Thoracic aorta (tissue), 2 donors: ENCODE data around the gene NUPR1. TPM values are rescaled to one million over a fixed set of nuclear protein-coding genes. Genes with fewer than 3 reads are reported as not detected.
A peak's percentile ranks its signal among the peaks of the same experiment; 100 is the strongest.

Experiments used
- ATAC-seq: fragments of 150-250 bp; one replicate; pipeline ENCODE4 v1.8.0; 2017; ENCODE audit warnings: low read depth; ENCODE audit not compliant: insufficient number of reproducible peaks, low FRiP score
- DNase-seq: peaks from one replicate; pipeline ENCODE4 v3.0.0-alpha.2; 2020; ENCODE audit warnings: low spot score
- H3K27ac ChIP-seq, 2 donors: fragments of 200-600 bp; sonication (generic); 1 replicate in 1 of 2; 2 replicates in 1 of 2; pipeline ENCODE4 v1.5.1; 2016; ENCODE audit warnings: mild to moderate bottlenecking in 2 of 2, moderate library complexity in 2 of 2
- H3K27me3 ChIP-seq: fragments of 200-600 bp; sonication (generic); replicated peaks from 2 replicates; pipeline ENCODE4 v1.6.0; 2016; ENCODE audit warnings: mild to moderate bottlenecking; ENCODE audit not compliant: insufficient read depth
- H3K36me3 ChIP-seq: fragments of 200-600 bp; sonication (generic); one replicate; pipeline ENCODE4 v1.5.1; 2016
- H3K4me1 ChIP-seq, 2 donors: fragments of 200-600 bp; sonication (generic); 1 replicate in 1 of 2; 2 replicates in 1 of 2; pipeline versions ENCODE4 v1.5.1 to v1.6.0; 2016; ENCODE audit warnings: low read depth in 2 of 2, mild to moderate bottlenecking in 1 of 2; ENCODE audit not compliant: control insufficient read depth in 1 of 2
- H3K4me3 ChIP-seq: fragments of 200-600 bp; sonication (generic); 2 replicates; pipeline ENCODE4 v1.5.1; 2016; ENCODE audit warnings: mild to moderate bottlenecking
- H3K9me3 ChIP-seq: fragments of 200-600 bp; sonication (generic); 2 replicates; pipeline ENCODE4 v1.5.1; 2016
- total RNA-seq, 2 donors: library from RNA; depleted of rRNA; stranded (reverse); fragments of >200 nt; gene quantifications; one replicate each; pipeline versions ENCODE4 v1.1.0 to v1.2.3, GENCODE V29; 2016
- TF ChIP-seq, protein P1 (sequence below): fragments of 200-600 bp; sonication (generic); IDR thresholded peaks from one replicate; pipeline ENCODE4 v1.5.1; 2019; ENCODE audit warnings: antibody characterized with exemption

NUPR1 gene
- total RNA-seq, 2 donors from 2014 or later, result 17.7 to 53.5 TPM

DNA sequence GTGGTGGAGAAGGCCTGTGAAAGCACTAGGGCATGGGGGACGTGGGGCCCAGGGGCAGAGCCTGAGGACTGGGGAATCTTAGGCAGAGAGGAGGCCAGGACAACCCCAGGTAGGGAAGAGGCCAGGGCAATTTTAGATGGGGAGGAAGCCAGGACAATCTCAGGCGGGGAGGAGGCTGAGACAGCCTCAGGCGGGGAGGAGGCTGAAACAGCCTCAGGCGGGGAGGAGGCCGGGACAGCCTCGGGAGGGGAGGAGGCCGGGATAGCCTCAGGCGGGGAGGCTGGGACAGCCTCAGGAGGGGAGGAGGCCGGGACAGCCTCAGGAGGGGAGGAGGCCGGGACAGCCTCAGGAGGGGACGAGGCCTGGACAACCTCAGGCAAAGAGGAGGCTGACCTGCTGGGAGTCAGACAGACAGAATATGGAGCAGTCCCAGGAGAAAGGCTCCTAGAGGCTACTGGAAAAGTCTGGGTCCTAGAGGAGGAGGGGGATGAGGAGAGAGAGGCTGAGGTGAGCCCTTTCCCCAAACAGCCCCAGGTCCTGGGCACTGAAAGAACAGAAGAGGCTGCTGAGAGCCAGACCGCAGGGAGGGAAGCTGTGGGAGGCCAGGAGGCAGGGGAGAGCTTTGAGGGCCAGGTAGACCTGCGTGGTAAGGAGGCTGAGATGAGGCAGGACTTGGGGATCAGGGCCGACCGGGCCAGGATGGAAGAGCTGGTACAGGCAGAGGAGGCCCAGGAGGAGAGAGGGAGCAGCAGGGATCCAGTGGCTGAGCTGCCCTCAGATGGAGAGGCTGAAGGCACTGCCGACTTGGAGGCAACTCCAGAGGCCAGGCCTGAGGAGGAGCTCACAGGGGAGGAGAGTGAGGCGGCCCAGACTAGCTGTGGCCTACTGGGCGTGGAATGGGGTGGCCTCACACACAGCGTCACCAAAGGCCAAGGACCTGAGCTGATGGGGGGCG, 42.7 kb downstream of the NUPR1 start:
- no peaks in the 10 kb centered on the region for H3K36me3 ChIP-seq
- DNase-seq (no peak), ATAC-seq (no peak)
- TF ChIP-seq, protein P1, sequence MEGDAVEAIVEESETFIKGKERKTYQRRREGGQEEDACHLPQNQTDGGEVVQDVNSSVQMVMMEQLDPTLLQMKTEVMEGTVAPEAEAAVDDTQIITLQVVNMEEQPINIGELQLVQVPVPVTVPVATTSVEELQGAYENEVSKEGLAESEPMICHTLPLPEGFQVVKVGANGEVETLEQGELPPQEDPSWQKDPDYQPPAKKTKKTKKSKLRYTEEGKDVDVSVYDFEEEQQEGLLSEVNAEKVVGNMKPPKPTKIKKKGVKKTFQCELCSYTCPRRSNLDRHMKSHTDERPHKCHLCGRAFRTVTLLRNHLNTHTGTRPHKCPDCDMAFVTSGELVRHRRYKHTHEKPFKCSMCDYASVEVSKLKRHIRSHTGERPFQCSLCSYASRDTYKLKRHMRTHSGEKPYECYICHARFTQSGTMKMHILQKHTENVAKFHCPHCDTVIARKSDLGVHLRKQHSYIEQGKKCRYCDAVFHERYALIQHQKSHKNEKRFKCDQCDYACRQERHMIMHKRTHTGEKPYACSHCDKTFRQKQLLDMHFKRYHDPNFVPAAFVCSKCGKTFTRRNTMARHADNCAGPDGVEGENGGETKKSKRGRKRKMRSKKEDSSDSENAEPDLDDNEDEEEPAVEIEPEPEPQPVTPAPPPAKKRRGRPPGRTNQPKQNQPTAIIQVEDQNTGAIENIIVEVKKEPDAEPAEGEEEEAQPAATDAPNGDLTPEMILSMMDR, result no peak
- no peak overlapping the region for H3K27ac ChIP-seq
- no peaks in the 10 kb centered on the region for H3K9me3 ChIP-seq
- peaks cover 0 to under 1% of the 10 kb centered on the region in 2 donors for H3K4me1 ChIP-seq
- no peak overlapping the region for H3K4me3 ChIP-seq
- H3K27me3 ChIP-seq, result no peaks in the 10 kb centered on the region

DNA sequence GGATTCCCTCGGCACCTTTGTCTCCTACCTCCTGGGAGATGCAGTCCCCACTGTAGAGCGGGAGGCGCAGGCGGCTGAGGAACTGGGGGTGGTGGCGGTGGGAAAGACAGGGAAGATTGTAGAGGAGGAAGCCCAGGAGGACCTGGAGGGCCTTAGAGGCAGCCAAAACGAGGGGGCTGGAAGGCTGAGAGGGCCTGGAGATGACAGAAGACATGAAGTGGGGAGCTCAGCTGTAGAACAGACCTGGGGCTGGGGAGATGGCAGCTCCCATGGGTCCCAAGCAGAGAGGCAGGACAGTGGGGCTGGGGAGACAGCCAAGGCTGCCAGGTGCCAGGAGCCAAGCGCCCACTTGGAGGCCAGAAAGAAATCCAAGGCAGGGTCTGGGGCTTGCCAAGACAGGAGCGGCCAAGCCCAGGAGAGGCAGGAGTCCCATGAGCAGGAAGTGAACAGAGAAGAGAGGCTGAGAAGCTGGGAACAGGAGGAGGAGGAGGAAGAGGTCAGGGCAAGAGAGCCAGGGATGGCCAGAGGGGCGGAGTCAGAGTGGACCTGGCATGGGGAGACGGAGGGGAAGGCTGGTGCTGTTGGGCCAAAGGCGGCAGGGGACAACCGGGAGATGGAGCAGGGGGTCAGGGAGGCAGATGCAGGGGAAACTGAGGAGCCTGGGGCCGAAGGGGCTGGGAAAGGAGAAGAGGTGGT, 43.5 kb downstream of the NUPR1 start:
- DNase-seq (no peak), ATAC-seq (no peak)
- TF ChIP-seq, protein P1, result no peak
- Histone ChIP-seq H3K36me3 (no peaks in the 10 kb centered on the region), H3K4me1 (peaks cover 7% of the 10 kb centered on the region in 2 donors), H3K27ac (peak overlapping the region in 1 of 2 donors; percentile 26), H3K9me3 (no peaks in the 10 kb centered on the region), H3K4me3 (peak overlapping the region; percentile 63), H3K27me3 (no peaks in the 10 kb centered on the region)

DNA sequence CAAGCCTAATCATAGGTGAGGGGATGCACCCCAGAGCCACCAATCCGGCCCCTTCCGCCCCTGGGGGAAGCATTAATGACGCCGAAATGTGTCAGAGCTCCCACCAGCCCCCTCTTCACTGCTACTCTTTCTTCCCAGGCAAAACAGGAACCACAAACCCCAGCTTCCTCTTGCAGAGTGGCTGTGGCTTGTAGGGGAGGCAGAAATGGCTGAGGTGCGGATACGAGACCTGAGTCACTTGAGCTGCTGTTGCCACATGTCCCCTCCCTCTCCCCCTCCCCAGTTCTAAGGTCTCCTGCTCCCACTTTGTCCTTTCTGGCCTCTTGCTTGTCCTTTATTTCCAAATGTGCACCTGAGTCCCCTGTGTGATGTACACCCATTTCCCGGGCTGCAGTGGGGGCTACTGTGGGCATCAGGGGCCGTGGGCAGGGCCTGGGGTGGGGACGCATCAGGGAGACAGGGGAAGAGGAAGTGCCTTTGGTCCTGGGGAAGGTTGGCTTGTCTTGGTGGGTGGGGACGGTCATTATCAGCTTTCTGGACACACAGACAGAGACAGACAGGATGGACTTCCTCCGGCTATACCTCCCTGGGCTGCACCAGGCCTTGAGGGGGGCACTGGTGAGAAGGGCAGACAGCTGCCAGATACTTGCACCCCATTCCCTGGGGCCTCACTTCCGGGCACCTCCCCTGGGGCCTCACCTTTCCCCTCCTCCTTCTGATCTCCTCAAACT, 44.5 kb downstream of the NUPR1 start, which contains the start of gene APOBR:
APOBR (plus strand) TSS at position 523 of the 731 bp plus-strand sequence; CDS start at position 562, 39 bp downstream.
- TF ChIP-seq, protein P1, result no peak
- DNase-seq, result no peak
- H3K27ac ChIP-seq, result peak within 1 kb of the TSS in 1 of 2 donors; percentile 26
- H3K27me3 ChIP-seq, result no peaks in the 10 kb centered on the region
- no peak for ATAC-seq
- H3K9me3 ChIP-seq, result no peaks in the 10 kb centered on the region
- H3K4me1 ChIP-seq, result peaks cover 7 to 14% of the 10 kb centered on the region in 2 donors
- no peaks in the 10 kb centered on the region for H3K36me3 ChIP-seq
- peak within 1 kb of the TSS; percentile 63 for H3K4me3 ChIP-seq

GRCh38 chr16:28492511-28492910, 46.3 kb downstream of the NUPR1 start:
- Histone ChIP-seq H3K9me3 (no peaks in the 10 kb centered on the region), H3K4me3 (peak overlapping the region; percentile 90), H3K27me3 (no peaks in the 10 kb centered on the region), H3K36me3 (peaks cover 13% of the 10 kb centered on the region), H3K27ac (peak overlapping the region; percentile 93 to 96), H3K4me1 (peaks cover 7 to 14% of the 10 kb centered on the region in 2 donors)
- no peak for ATAC-seq
- no peak for DNase-seq
- TF ChIP-seq, protein P1, result no peak
